ENCODE measurements around the gene PCDH15.

DNA sequence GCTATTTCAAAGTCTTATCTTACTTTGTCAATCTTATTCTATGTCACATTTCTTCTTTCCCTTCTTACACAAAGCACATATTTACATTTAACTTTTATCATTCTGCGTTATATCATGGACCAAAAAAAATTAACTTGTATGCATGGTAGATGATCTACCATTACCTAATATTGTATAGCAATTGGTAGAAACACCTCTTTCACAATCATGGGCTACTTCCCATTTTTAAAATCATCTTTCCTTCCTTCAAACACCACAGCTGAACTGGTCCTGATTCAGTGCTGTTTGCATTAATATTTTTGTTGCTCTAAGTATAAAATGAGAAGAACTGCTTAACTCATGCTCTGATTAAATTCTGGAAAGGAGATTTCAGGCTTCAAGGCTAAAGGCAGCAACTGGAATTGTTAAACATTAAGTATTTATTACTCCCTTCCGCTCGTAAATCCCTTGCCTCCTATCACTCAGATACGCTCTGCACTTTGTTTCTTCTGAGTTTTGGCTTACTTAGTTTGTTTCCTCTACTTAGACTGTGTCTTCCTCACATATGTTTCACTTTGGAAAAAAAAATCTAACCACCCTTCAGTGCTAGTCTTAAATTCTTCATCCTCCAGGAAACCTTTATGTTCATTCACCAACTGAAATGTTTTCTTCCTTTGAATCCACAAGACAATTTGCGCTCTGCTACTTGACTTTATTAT is 901.4 kb downstream of the PCDH15 start:
- TF ChIP-seq CEBPB (IDR thresholded peaks at IDR 0.05; ENCODE audit: low read depth, low read length): no peak
- TF ChIP-seq CTCF (conservative IDR thresholded peaks at IDR 0.05; ENCODE audit: low read depth, low read length): no peak
- no peak for TF ChIP-seq SMC3 (IDR thresholded peaks at IDR 0.05; ENCODE audit: low read depth, low read length)
- no peak for TF ChIP-seq RAD21 (IDR thresholded peaks at IDR 0.05; ENCODE audit: low read length)
- TF ChIP-seq USF2 (IDR thresholded peaks at IDR 0.05; ENCODE audit: low read depth, low read length): no peak
- no peak for TF ChIP-seq ELK1 (IDR thresholded peaks at IDR 0.05; ENCODE audit: borderline replicate concordance, low read depth, low read length)
- TF ChIP-seq POLR2A (IDR thresholded peaks at IDR 0.05; ENCODE audit: low read depth, low read length): no peak
- no peak for TF ChIP-seq RFX5 (IDR thresholded peaks at IDR 0.05; ENCODE audit: low read depth, low read length)
- TF ChIP-seq BHLHE40 (IDR thresholded peaks at IDR 0.05; ENCODE audit: low read depth, low read length): no peak
- no peak for TF ChIP-seq MXI1 (IDR thresholded peaks at IDR 0.05; ENCODE audit: borderline replicate concordance, low read depth, low read length)

Data from IMR-90 (cell line).